Left ventricle myocardium inferior (tissue), 1 donor: ENCODE results near the gene GORASP1. TPM values are rescaled to one million over a fixed set of nuclear protein-coding genes. Genes with fewer than 3 reads are reported as not detected.

Source experiments
- DNase-seq: peaks from one replicate; pipeline ENCODE4 v3.0.0-alpha.2; 2020
- H3K27ac ChIP-seq: fragments of 200-600 bp; replicated peaks from 2 replicates; pipeline ENCODE4 v1.8.0; 2021
- H3K27me3 ChIP-seq: fragments of 200-600 bp; 2 replicates; pipeline ENCODE4 v1.8.0; 2021; ENCODE audit warnings: low read depth
- H3K36me3 ChIP-seq: fragments of 200-600 bp; 2 replicates; pipeline ENCODE4 v1.8.0; 2021
- H3K4me1 ChIP-seq: fragments of 200-600 bp; 2 replicates; pipeline ENCODE4 v1.8.0; 2021
- H3K4me3 ChIP-seq: fragments of 200-600 bp; 2 replicates; pipeline ENCODE4 v1.8.0; 2021; ENCODE audit warnings: mild to moderate bottlenecking, moderate library complexity
- H3K9me3 ChIP-seq: fragments of 200-600 bp; replicated peaks from 2 replicates; pipeline ENCODE4 v1.8.0; 2021
- intact Hi-C: fragments of 100-400 bp; cut with micrococcal nuclease; formaldehyde crosslinking; loops from one replicate; pipeline ENCODE4 v1.11.0; 2022
- total RNA-seq: library from RNA; stranded (reverse); fragmentation: NEBNext Ultra II Directional; extraction: Animal tissue kit (Norgen Biotek cat#: 25700); gene quantifications from one replicate; pipeline ENCODE4 v1.2.1, GENCODE V29; 2021
- TF ChIP-seq, protein P1 (sequence below): fragments of 200-600 bp; IDR thresholded peaks from 2 replicates; pipeline ENCODE4 v1.8.0; 2021; ENCODE audit warnings: antibody characterized with exemption, mild to moderate bottlenecking, borderline replicate concordance
- donor health status: DM: no; HTN: yes; CAD: no; lungs with severe emphysema.

Gene GORASP1
- total RNA-seq, 1 donor from 2014 or later, result 54.0 TPM

DNA sequence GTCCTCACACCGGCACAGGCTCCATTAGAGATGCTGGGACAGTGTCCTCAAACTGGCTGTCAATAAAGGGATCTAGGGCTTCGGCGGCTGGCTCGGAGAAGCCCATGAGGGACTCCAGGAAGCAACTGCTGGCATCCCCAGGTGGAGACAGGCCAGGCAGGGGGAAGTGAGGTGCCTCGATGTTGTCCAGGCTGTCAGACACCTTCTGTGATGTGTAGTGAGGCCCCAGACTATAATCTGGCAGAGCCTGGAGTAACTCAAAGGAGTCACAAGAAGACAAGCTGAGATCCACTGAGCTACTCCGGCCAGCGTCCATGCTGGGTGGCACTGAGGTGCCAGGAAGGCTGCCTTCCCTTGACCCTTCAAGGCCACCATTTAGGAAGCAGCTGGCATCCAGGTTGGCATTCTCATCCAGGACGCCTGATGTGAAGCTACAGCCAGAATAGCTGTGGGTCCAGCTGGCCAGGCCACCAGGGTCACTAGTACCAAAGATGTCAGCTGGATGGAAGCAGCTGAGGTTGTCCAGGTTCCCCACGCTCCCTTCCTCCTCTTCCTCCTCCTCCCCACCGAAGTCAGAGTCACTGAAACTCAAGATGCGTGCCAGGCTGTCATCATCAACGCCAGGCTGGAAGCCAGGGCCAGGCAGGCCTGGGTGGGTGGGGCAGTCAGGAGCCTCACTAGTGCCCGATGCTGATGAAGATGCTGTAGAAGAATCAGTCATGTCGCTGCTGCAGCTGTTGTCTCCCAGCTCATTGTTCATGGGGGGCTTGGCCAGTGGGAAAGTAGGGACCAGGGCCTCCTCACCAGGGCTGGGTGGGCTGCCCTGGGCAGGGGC, 35.8 kb upstream of the GORASP1 start:
- intact Hi-C loops, result no loop called here
- no peak overlapping the region for H3K4me3 ChIP-seq
- no peaks in the 10 kb centered on the region for H3K9me3 ChIP-seq
- H3K27ac ChIP-seq, result peak overlapping the region; percentile 66
- H3K27me3 ChIP-seq, result no peaks in the 10 kb centered on the region
- TF ChIP-seq, protein P1, sequence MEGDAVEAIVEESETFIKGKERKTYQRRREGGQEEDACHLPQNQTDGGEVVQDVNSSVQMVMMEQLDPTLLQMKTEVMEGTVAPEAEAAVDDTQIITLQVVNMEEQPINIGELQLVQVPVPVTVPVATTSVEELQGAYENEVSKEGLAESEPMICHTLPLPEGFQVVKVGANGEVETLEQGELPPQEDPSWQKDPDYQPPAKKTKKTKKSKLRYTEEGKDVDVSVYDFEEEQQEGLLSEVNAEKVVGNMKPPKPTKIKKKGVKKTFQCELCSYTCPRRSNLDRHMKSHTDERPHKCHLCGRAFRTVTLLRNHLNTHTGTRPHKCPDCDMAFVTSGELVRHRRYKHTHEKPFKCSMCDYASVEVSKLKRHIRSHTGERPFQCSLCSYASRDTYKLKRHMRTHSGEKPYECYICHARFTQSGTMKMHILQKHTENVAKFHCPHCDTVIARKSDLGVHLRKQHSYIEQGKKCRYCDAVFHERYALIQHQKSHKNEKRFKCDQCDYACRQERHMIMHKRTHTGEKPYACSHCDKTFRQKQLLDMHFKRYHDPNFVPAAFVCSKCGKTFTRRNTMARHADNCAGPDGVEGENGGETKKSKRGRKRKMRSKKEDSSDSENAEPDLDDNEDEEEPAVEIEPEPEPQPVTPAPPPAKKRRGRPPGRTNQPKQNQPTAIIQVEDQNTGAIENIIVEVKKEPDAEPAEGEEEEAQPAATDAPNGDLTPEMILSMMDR, result no peak
- H3K4me1 ChIP-seq, result peaks cover 91% of the 10 kb centered on the region
- DNase-seq, result no peak
- H3K36me3 ChIP-seq, result peaks cover 59% of the 10 kb centered on the region

DNA sequence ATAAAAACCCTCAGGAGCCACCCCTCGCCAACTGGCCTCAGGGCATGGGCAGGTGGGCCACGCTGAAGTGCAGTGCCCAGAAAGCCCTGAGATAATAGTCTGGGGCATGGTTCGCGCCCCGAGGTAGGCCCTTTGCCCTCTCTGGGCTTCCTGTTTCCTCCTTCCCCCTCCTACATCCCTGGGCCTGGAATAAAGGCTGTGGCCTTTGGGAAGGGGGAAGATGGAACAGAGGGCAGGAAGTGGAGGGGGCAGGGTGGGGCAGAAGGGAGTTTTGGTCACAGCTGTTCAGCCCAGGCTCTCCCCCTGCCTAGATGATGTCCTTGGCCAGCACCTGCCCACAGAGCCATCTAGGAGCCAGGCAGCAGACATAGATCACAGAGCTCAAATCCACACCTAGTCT, 34.6 kb upstream of the GORASP1 start:
- DNase-seq, result no peak
- TF ChIP-seq, protein P1, result no peak
- Histone ChIP-seq H3K27ac (peak overlapping the region; percentile 66), H3K4me1 (peaks cover 82% of the 10 kb centered on the region), H3K4me3 (no peak overlapping the region), H3K27me3 (no peaks in the 10 kb centered on the region), H3K9me3 (no peaks in the 10 kb centered on the region), H3K36me3 (peaks cover 63% of the 10 kb centered on the region)
- intact Hi-C loops, result no loop called here

GRCh38 chr3:39141171-39141995, 34.0 kb upstream of the GORASP1 start:
- H3K27me3 ChIP-seq, result no peaks in the 10 kb centered on the region
- TF ChIP-seq, protein P1, result no peak
- peaks cover 82% of the 10 kb centered on the region for H3K4me1 ChIP-seq
- no peak for DNase-seq
- peak overlapping the region; percentile 66 for H3K27ac ChIP-seq
- no peaks in the 10 kb centered on the region for H3K9me3 ChIP-seq
- intact Hi-C loops, result no loop called here
- H3K4me3 ChIP-seq, result no peak overlapping the region
- H3K36me3 ChIP-seq, result peaks cover 63% of the 10 kb centered on the region

DNA sequence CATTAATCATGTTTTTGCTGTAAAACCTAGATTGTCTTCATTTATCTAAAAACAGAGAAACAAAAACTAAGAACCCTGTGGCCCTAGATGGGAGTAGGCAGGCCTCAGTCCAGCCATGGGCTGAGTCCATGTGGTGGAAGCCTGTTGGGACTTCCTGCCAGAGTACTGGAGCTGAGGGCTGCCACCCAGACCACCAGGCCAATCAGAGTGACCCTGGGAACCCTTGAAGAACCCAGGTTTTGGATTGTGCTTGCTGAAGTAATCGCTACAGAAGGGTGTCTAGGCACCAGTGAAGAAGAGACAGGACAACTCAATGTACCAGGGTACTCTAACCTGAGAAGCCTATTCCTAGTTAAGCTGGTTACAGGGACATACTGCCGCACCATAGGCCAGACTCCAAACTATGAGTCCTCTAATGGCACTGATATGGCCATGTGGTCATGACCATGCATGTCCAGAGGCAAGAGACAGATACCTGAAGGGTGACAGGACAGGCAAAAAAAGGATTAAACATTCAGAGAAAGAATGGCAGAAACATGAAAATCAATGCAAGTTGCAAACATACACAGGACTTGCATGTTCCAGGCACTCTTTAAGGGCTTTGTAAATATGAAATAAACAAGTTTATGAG, 33.0 kb upstream of the GORASP1 start:
- Histone ChIP-seq H3K27me3 (no peaks in the 10 kb centered on the region), H3K27ac (peak overlapping the region; percentile 66), H3K4me1 (peaks cover 82% of the 10 kb centered on the region), H3K4me3 (no peak overlapping the region), H3K36me3 (peaks cover 54% of the 10 kb centered on the region), H3K9me3 (no peaks in the 10 kb centered on the region)
- no peak for DNase-seq
- intact Hi-C loops, result no loop called here
- TF ChIP-seq, protein P1, result no peak

- Histone ChIP-seq H3K4me3 (no peak overlapping the region), H3K4me1 (peaks cover 88% of the 10 kb centered on the region), H3K27me3 (no peaks in the 10 kb centered on the region), H3K9me3 (no peaks in the 10 kb centered on the region), H3K36me3 (peaks cover 44% of the 10 kb centered on the region), H3K27ac (peak overlapping the region; percentile 66)
- intact Hi-C loops, result no loop called here
- DNase-seq, result no peak
- TF ChIP-seq, protein P1, result no peak
These were observed 32.0 kb upstream of the GORASP1 start for GRCh38 chr3:39139442-39139841.
